Right atrium auricular region (tissue), 2 donors: ENCODE measurements around the gene HYLS1. TPM values are rescaled to one million over a fixed set of nuclear protein-coding genes. Genes with fewer than 3 reads are reported as not detected.
A peak's percentile ranks its signal among the peaks of the same experiment; 100 is the strongest.

Experiments used
- DNase-seq: peaks from one replicate; pipeline ENCODE4 v3.0.0-alpha.2; 2019; ENCODE audit warnings: low spot score
- H3K27ac ChIP-seq, 2 donors: fragments of 200-600 bp; sonication (generic); 1 replicate in 1 of 2; 2 replicates in 1 of 2; pipeline ENCODE4 v1.5.1; 2016 to 2019
- H3K27me3 ChIP-seq, 2 donors: fragments of 200-600 bp; sonication (generic); one replicate each; pipeline versions ENCODE4 v1.5.1 to v1.6.0; 2017 to 2019
- H3K36me3 ChIP-seq: fragments of 200-600 bp; sonication (generic); one replicate; pipeline ENCODE4 v1.5.1; 2016
- H3K4me1 ChIP-seq, 2 donors: fragments of 200-600 bp; sonication (generic); one replicate each; pipeline versions ENCODE4 v1.5.1 to v1.6.0; 2017 to 2019
- H3K4me3 ChIP-seq, 2 donors: fragments of 200-600 bp; sonication (generic); 1 replicate in 1 of 2; 2 replicates in 1 of 2; pipeline ENCODE4 v1.5.1; 2017 to 2019; ENCODE audit warnings: mild to moderate bottlenecking in 1 of 2, moderate library complexity in 1 of 2
- H3K9me3 ChIP-seq, 2 donors: fragments of 200-600 bp; sonication (generic); one replicate each; pipeline ENCODE4 v1.5.1; 2019
- CTCF ChIP-seq, 2 donors: fragments of 200-600 bp; sonication (generic); IDR thresholded peaks; one replicate each; pipeline ENCODE4 v1.5.1; 2019; ENCODE audit warnings: antibody characterized with exemption in 2 of 2
- total RNA-seq, 2 donors: library from RNA; depleted of rRNA; stranded (reverse); fragments of >200 nt; gene quantifications; one replicate each; pipeline ENCODE4 v1.1.0, GENCODE V29; 2016

Gene HYLS1
- total RNA-seq, 2 donors from 2014 or later: 3.5 to 3.7 TPM

GRCh38 chr11:125947419-125948277 is 60.2 kb downstream of the HYLS1 start:
- Histone ChIP-seq H3K4me1 (peaks cover 0 to 17% of the 10 kb centered on the region in 2 donors), H3K36me3 (no peaks in the 10 kb centered on the region), H3K4me3 (no peak overlapping the region), H3K9me3 (no peaks in the 10 kb centered on the region), H3K27ac (no peak overlapping the region), H3K27me3 (no peaks in the 10 kb centered on the region)
- peak; percentile 52 for DNase-seq
- no peak for TF ChIP-seq CTCF (IDR thresholded peaks at IDR 0.05)

- no peak for TF ChIP-seq CTCF (IDR thresholded peaks at IDR 0.05)
- H3K27me3 ChIP-seq: no peaks in the 10 kb centered on the region
- H3K36me3 ChIP-seq: no peaks in the 10 kb centered on the region
- H3K27ac ChIP-seq: no peak overlapping the region
- peak; percentile 52 for DNase-seq
- peaks cover 0 to 17% of the 10 kb centered on the region in 2 donors for H3K4me1 ChIP-seq
- no peaks in the 10 kb centered on the region for H3K9me3 ChIP-seq
- no peak overlapping the region for H3K4me3 ChIP-seq
Observed at GRCh38 chr11:125948278-125949051, 61.0 kb downstream of the HYLS1 start.

GRCh38 chr11:125949271-125950177 is 62.1 kb downstream of the HYLS1 start:
- Histone ChIP-seq H3K27me3 (no peaks in the 10 kb centered on the region), H3K9me3 (no peaks in the 10 kb centered on the region), H3K4me3 (no peak overlapping the region), H3K4me1 (peaks cover 0 to 17% of the 10 kb centered on the region in 2 donors), H3K36me3 (no peaks in the 10 kb centered on the region), H3K27ac (no peak overlapping the region)
- TF ChIP-seq CTCF (IDR thresholded peaks at IDR 0.05): no peak
- DNase-seq: peak; percentile 51

GRCh38 chr11:125950178-125950490 is 62.7 kb downstream of the HYLS1 start:
- no peak for TF ChIP-seq CTCF (IDR thresholded peaks at IDR 0.05)
- no peaks in the 10 kb centered on the region for H3K9me3 ChIP-seq
- no peak overlapping the region for H3K27ac ChIP-seq
- H3K36me3 ChIP-seq: no peaks in the 10 kb centered on the region
- peak; percentile 56 for DNase-seq
- H3K4me3 ChIP-seq: no peak overlapping the region
- H3K27me3 ChIP-seq: no peaks in the 10 kb centered on the region
- H3K4me1 ChIP-seq: peaks cover 0 to 17% of the 10 kb centered on the region in 2 donors

Other genes starting within 250 kb of the HYLS1 start
- gene ACRV1, start 206.8 kb upstream of the HYLS1 start, total RNA-seq: not detected
- gene PATE1, start 141.4 kb upstream of the HYLS1 start, total RNA-seq: not detected
- not detected for gene PATE2, start 108.8 kb upstream of the HYLS1 start, total RNA-seq
- not detected for gene PATE3, start 99.5 kb upstream of the HYLS1 start, total RNA-seq
- not detected for gene PATE4, start 54.4 kb upstream of the HYLS1 start, total RNA-seq
- gene PUS3, start 15.5 kb downstream of the HYLS1 start, total RNA-seq: 1 to 10 TPM; 3.1 to 8.7 TPM
- not detected for gene DDX25, start 16.8 kb downstream of the HYLS1 start, total RNA-seq
- not detected for gene VSIG10L2, start 58.4 kb downstream of the HYLS1 start, total RNA-seq
- 10 to 100 TPM; 17.6 to 21.9 TPM for gene CDON, start 175.2 kb downstream of the HYLS1 start, total RNA-seq